Trophoblast cell (in vitro differentiated cells and primary cell): Measurements from ENCODE around the gene TFPI.
A peak's percentile ranks its signal among the peaks of the same experiment; 100 is the strongest.
"Not testable (repeated sequence)": the region's sequence is repeated elsewhere in the genome, so short reads cannot be mapped to it uniquely, and the experiment has no call there.

Experiments used
- DNase-seq, 2 donors: peaks; one replicate each; pipeline ENCODE4 v3.0.0-alpha.2; 2016
- H2AFZ ChIP-seq: 2 replicates; pipeline ENCODE4 v1.6.1; 2013; ENCODE audit warnings: low read length, moderate library complexity, mild to moderate bottlenecking; ENCODE audit not compliant: insufficient read depth, poor library complexity
- H2AK5ac ChIP-seq: 2 replicates; pipeline ENCODE4 v1.6.1; 2013; ENCODE audit warnings: mild to moderate bottlenecking, low read length
- H2BK120ac ChIP-seq: 2 replicates; pipeline ENCODE4 v1.6.1; 2013; ENCODE audit warnings: low read length, mild to moderate bottlenecking, moderate library complexity; ENCODE audit not compliant: insufficient read depth, poor library complexity
- H2BK12ac ChIP-seq: 2 replicates; pipeline ENCODE4 v1.6.1; 2013; ENCODE audit warnings: mild to moderate bottlenecking, low read length, moderate library complexity
- H2BK5ac ChIP-seq: 2 replicates; pipeline ENCODE4 v1.6.1; 2013; ENCODE audit warnings: low read length, low read depth, moderate library complexity, mild to moderate bottlenecking; ENCODE audit not compliant: poor library complexity
- H3K14ac ChIP-seq: 2 replicates; pipeline ENCODE4 v1.6.1; 2013; ENCODE audit warnings: mild to moderate bottlenecking, low read length
- H3K18ac ChIP-seq: 2 replicates; pipeline ENCODE4 v1.6.1; 2013; ENCODE audit warnings: mild to moderate bottlenecking, low read length
- H3K23ac ChIP-seq: 2 replicates; pipeline ENCODE4 v1.6.1; 2013; ENCODE audit warnings: low read length
- H3K27ac ChIP-seq: 2 replicates; pipeline ENCODE4 v1.5.1; 2013; ENCODE audit warnings: low read depth, mild to moderate bottlenecking, inconsistent platforms, low read length, moderate library complexity
- H3K27me3 ChIP-seq: 2 replicates; pipeline ENCODE4 v1.6.1; 2013; ENCODE audit warnings: inconsistent platforms, mild to moderate bottlenecking, low read length, moderate library complexity; ENCODE audit not compliant: insufficient read depth
- H3K36me3 ChIP-seq, 2 experiments: 1 replicate in 1 of 2; 2 replicates in 1 of 2; pipeline ENCODE4 v1.6.1; 2013; ENCODE audit warnings: low read length in 2 of 2, mild to moderate bottlenecking in 2 of 2, moderate library complexity in 1 of 2; ENCODE audit not compliant: insufficient read depth in 2 of 2, control insufficient read depth in 1 of 2
- H3K4ac ChIP-seq: 2 replicates; pipeline ENCODE4 v1.6.1; 2013; ENCODE audit warnings: low read depth, mild to moderate bottlenecking, low read length, moderate library complexity
- H3K4me1 ChIP-seq, 2 experiments: 1 replicate in 1 of 2; 2 replicates in 1 of 2; pipeline ENCODE4 v1.6.1; 2013; ENCODE audit warnings: low read length in 2 of 2, mild to moderate bottlenecking in 2 of 2, moderate library complexity in 1 of 2; ENCODE audit not compliant: insufficient read depth in 2 of 2, control insufficient read depth in 1 of 2
- H3K4me2 ChIP-seq: 2 replicates; pipeline ENCODE4 v1.6.1; 2013; ENCODE audit warnings: inconsistent platforms, mild to moderate bottlenecking, low read length, moderate library complexity
- H3K4me3 ChIP-seq: 2 replicates; pipeline ENCODE4 v1.5.1; 2013; ENCODE audit warnings: mild to moderate bottlenecking, low read depth, low read length, inconsistent platforms
- H3K79me1 ChIP-seq: one replicate; pipeline ENCODE4 v1.6.1; 2013; ENCODE audit warnings: low read length
- H3K79me2 ChIP-seq: 2 replicates; pipeline ENCODE4 v1.6.1; 2013; ENCODE audit warnings: low read length, mild to moderate bottlenecking; ENCODE audit not compliant: control insufficient read depth, insufficient read depth, poor library complexity
- H3K9ac ChIP-seq: 2 replicates; pipeline ENCODE4 v1.6.1; 2013; ENCODE audit warnings: mild to moderate bottlenecking, low read length
- H3K9me3 ChIP-seq: 2 replicates; pipeline ENCODE4 v1.6.1; 2013; ENCODE audit warnings: low read depth, mild to moderate bottlenecking, control low read depth, inconsistent platforms, low read length; ENCODE audit not compliant: insufficient read depth
- H4K12ac ChIP-seq: 2 replicates; pipeline ENCODE4 v1.6.1; 2013; ENCODE audit warnings: low read depth, mild to moderate bottlenecking, low read length, moderate library complexity
- H4K8ac ChIP-seq: 2 replicates; pipeline ENCODE4 v1.6.1; 2013; ENCODE audit warnings: low read depth, mild to moderate bottlenecking, low read length, moderate library complexity
- H4K91ac ChIP-seq: one replicate; pipeline ENCODE4 v1.6.1; 2013; ENCODE audit warnings: low read depth, mild to moderate bottlenecking, low read length, moderate library complexity
- WGBS: extraction: QIAGEN DNeasy Blood & Tissue Kit; methylation state at CpG from one replicate; pipeline ENCODE4 v1.1.7; 2013; ENCODE audit warnings: missing lambda C conversion rate; ENCODE audit not compliant: insufficient read length, insufficient coverage; ENCODE audit errors: extremely low coverage; 5-methylcytosine and 5-hydroxymethylcytosine counted together

TFPI gene

GRCh38 chr2:187519419-187520120 is 34.7 kb downstream of the TFPI start:
- H3K23ac ChIP-seq: no peak overlapping the region
- H4K12ac ChIP-seq: peak overlapping the region; percentile 70
- peaks cover 5% of the 10 kb centered on the region for H3K9me3 ChIP-seq
- peak overlapping the region; percentile 59 for H2AK5ac ChIP-seq
- H4K8ac ChIP-seq: peak overlapping the region; percentile 83
- H3K9ac ChIP-seq: no peak overlapping the region
- peak overlapping the region; percentile 97 for H4K91ac ChIP-seq
- H3K14ac ChIP-seq: peak overlapping the region; percentile 86
- no peak overlapping the region for H3K4ac ChIP-seq
- H3K36me3 ChIP-seq: peaks cover 3 to 9% of the 10 kb centered on the region in 2 experiments
- peaks cover 10% of the 10 kb centered on the region in 2 experiments for H3K4me1 ChIP-seq
- H3K79me2 ChIP-seq: peaks cover 7% of the 10 kb centered on the region
- H2AFZ ChIP-seq: no peak overlapping the region
- no peaks in the 10 kb centered on the region for H3K27me3 ChIP-seq
- peak overlapping the region; percentile 73 for H3K27ac ChIP-seq
- peak overlapping the region; percentile 95 for H2BK12ac ChIP-seq
- H3K4me2 ChIP-seq: peak overlapping the region; percentile 23
- H3K4me3 ChIP-seq: no peak overlapping the region
- H3K18ac ChIP-seq: peak overlapping the region; percentile 98
- no peak for DNase-seq
- no CpG with 5 or more reads among the region's 7 CpGs for WGBS
- peaks cover 10% of the 10 kb centered on the region for H3K79me1 ChIP-seq
- H2BK5ac ChIP-seq: peak overlapping the region; percentile 77
- H2BK120ac ChIP-seq: peak overlapping the region; percentile 77

GRCh38 chr2:187517750-187518361 is 36.4 kb downstream of the TFPI start:
- peaks cover 10% of the 10 kb centered on the region for H3K79me1 ChIP-seq
- H3K4me1 ChIP-seq: peaks cover 10 to 12% of the 10 kb centered on the region in 2 experiments
- H3K4me2 ChIP-seq, H4K91ac ChIP-seq, H3K27me3 ChIP-seq, H2AFZ ChIP-seq, H3K36me3 ChIP-seq, H3K9me3 ChIP-seq, H4K8ac ChIP-seq, H2AK5ac ChIP-seq, H2BK12ac ChIP-seq, H3K4ac ChIP-seq, H3K18ac ChIP-seq, H3K79me2 ChIP-seq, H3K4me3 ChIP-seq, DNase-seq, H2BK5ac ChIP-seq, H2BK120ac ChIP-seq, H3K23ac ChIP-seq, H3K14ac ChIP-seq, H3K9ac ChIP-seq, H4K12ac ChIP-seq, H3K27ac ChIP-seq: not testable (repeated sequence)
- WGBS: no CpG with 5 or more reads among the region's 1 CpG

GRCh38 chr2:187516630-187517510 is 37.4 kb downstream of the TFPI start:
- H3K9me3 ChIP-seq, H3K27me3 ChIP-seq, H3K23ac ChIP-seq, H3K4ac ChIP-seq, H3K79me2 ChIP-seq, H3K9ac ChIP-seq, H3K4me3 ChIP-seq, H4K12ac ChIP-seq, H3K14ac ChIP-seq, H2AK5ac ChIP-seq, H3K36me3 ChIP-seq, H3K4me2 ChIP-seq, H2AFZ ChIP-seq: not testable (repeated sequence)
- Histone ChIP-seq H3K4me1 (peaks cover 10 to 12% of the 10 kb centered on the region in 2 experiments), H3K27ac (peak overlapping the region; percentile 16), H2BK12ac (peak overlapping the region; percentile 30), H3K79me1 (peaks cover 10% of the 10 kb centered on the region), H4K8ac (peak overlapping the region; percentile 48), H2BK5ac (peak overlapping the region; percentile 61), H4K91ac (peak overlapping the region; percentile 68), H3K18ac (peak overlapping the region; percentile 84), H2BK120ac (peak overlapping the region; percentile 53)
- WGBS: no CpG with 5 or more reads among the region's 15 CpGs
- peak; percentile 39 to 71 for DNase-seq

GRCh38 chr2:187514930-187515329 is 39.3 kb downstream of the TFPI start:
- H2BK5ac ChIP-seq: no peak overlapping the region
- no peak overlapping the region for H2BK12ac ChIP-seq
- no CpG with 5 or more reads among the region's 4 CpGs for WGBS
- no peak overlapping the region for H2AFZ ChIP-seq
- H2AK5ac ChIP-seq: no peak overlapping the region
- H3K27ac ChIP-seq: no peak overlapping the region
- H3K9ac ChIP-seq: no peak overlapping the region
- no peak overlapping the region for H3K4me3 ChIP-seq
- no peak overlapping the region for H4K12ac ChIP-seq
- no peaks in the 10 kb centered on the region for H3K9me3 ChIP-seq
- no peak overlapping the region for H3K23ac ChIP-seq
- H3K79me2 ChIP-seq: peaks cover 4% of the 10 kb centered on the region
- no peak overlapping the region for H3K18ac ChIP-seq
- H3K4me1 ChIP-seq: peaks cover 11 to 19% of the 10 kb centered on the region in 2 experiments
- H3K4me2 ChIP-seq: no peak overlapping the region
- no peak overlapping the region for H4K91ac ChIP-seq
- H3K27me3 ChIP-seq: no peaks in the 10 kb centered on the region
- peaks cover 0 to 5% of the 10 kb centered on the region in 2 experiments for H3K36me3 ChIP-seq
- no peak overlapping the region for H4K8ac ChIP-seq
- no peak overlapping the region for H2BK120ac ChIP-seq
- no peak overlapping the region for H3K14ac ChIP-seq
- no peak for DNase-seq
- peaks cover 18% of the 10 kb centered on the region for H3K79me1 ChIP-seq
- H3K4ac ChIP-seq: no peak overlapping the region
